HG03571 (cell line): ENCODE measurements around the gene TUBB6.

Source experiments
- ATAC-seq: cut with Tn5 transposase; IDR thresholded peaks from one replicate; pipeline ENCODE4 v1.9.1; 2021; ENCODE audit not compliant: unreplicated experiment

Gene TUBB6

DNA sequence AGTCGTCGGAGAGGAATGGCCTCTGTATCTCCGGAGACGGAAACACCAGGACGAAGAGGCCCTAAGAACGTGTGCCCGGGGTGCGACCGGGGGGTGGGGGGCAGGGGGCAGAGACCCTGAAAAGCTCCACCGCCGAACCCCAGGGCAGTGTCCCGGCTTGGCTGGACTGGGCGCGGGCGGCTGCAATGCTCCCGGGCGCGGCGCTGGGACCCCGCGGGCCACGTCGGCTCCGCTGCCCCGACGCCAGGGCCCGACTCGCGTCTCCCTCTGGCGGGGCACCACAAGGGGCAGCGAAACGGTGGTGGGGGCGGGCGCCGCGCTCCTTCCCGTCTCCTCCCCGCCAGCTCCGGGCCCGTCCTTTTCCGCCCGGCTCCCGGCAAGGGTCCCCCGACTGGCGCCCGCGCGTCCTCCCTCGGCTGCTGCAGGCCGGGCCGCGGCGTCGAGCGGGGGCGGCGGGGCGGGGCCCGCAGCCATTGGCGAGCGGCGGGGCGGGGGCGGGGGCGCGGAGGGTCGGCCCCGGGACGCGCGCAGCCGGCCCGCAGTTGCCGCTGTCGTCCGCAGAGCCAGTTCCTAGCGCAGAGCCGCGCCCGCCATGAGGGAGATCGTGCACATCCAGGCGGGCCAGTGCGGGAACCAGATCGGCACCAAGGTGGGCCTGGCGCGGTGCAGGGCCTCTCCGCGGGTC lies at the start of gene TUBB6:
TUBB6 (plus strand) TSS at position 541 of the 685 bp plus-strand sequence; CDS start at position 593, 52 bp downstream.
- ATAC-seq: peak; percentile 53

DNA sequence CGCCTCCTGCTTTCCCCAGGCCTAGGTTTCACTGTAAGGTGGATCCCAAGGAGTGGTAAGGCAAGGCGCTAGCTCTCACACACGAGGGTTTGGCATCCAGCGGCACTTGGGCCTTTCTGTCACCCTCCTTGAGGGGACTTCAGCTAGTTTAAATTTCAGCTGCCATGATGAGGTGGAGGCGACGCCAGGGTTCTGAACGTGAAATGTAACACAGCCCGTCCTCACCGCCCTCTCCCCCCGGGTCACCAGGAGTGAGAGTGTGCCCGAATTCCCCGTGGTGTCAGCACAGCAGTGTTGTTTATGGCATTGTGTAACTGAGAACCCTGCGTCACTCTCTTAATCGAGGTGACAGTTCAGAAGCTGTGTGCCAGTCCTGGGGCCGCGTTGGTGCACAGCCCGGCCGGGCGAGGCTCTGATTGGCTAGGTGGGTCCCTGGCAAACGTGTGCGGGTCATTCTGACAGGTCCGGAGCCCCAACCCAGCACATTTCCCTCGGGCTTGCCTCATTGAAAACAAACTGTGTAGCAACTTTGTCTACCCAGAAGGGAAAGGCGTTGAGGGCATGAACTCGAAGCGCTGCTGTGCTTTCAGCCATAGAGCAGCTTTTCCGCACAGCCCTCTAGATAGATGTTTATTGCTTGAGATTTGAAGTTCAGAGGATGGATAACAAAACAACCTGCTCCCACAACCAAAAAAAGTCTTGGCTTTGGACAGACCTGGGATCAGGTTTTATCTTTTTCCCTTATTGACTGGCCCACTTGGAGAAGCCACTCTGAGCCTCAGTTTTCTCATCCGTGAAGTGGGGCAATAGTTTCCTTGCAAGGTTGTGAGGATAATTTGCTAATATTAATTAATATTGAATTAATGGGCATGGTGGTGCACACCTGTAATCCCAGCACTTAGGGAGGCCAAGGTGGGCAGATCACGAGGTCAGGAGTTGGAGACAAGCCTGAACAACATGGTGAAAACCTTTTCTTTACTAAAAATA lies 49.0 kb upstream of the TUBB6 start:
- no peak for ATAC-seq

DNA sequence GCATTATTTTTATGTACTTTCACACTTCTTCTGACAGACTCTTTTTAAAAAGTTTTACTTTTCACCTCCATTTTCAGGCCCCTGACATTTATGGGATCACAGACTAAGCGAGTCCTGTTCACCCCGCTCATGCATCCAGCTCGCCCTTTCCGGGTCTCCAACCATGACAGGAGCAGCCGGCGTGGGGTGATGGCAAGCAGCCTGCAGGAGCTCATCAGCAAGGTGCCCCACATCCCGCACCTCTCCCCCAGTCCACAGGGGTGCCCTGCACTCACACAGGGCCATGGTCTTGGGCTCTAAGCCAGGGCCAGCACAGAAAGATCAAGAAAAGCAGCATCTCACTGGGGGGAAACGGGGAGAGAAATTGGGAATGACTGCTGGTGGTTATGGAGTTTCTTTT lies 45.3 kb upstream of the TUBB6 start:
- ATAC-seq: no peak

DNA sequence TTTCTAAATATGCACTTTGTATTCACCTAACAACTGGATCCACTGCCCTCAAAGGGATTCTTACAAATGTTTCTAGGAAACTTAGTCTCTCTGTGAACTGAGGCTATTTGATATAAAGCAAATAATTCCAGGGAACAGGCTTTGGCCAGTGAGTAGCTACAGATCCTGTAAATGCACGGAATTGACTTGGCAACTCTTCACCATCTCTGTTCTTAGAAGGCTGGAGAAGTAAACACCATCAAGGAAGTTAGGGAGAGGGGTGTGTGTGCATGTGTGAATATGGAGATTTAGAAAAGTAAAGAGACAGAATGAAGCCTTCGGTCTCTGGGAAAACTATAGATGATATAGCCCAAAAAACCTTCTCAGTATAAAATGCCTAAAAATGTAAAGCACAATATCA lies 43.2 kb upstream of the TUBB6 start:
- ATAC-seq: no peak

DNA sequence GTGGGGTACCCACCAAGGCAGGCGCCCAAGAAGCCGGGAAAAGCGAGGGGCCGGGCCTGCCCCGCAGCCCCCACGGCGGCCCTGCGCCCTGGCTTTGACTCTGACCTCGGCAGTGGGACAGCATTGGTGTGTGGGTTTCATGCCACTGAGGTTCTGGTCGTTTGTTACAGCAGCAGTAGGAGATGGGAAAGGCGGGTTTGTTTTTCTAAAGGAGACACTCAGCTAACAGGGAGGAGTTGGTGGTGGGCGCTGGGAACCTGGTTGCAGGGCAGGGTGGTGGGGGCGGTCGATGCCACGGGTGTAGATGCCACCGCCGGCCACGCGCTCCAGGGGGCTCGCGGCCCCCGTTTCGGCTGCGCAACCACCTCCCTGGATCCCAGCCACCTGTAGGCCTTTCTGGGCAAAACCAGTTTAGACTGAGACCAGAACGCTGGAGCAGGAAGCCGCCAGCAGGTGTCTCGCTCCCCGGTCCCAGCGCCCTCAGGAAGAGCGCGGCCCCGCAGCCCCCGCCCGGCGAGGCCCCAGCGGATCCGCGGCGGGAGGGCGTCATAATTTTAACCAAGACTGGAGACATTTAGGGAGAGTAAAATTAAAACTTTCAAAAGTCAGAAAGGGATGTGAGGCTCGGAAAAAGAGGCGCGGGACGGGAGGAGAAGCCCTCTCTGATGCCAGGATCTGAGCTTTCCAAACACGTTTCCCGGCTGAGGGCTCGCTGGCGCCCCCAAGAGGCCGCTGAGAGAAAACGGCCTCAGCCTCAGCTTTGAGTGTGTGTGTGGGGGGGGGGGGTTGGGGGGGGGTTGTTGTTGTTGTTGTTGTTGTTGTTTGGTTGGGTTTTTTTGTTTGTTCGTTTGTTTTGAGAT lies 36.4 kb upstream of the TUBB6 start:
- ATAC-seq: peak; percentile 71

DNA sequence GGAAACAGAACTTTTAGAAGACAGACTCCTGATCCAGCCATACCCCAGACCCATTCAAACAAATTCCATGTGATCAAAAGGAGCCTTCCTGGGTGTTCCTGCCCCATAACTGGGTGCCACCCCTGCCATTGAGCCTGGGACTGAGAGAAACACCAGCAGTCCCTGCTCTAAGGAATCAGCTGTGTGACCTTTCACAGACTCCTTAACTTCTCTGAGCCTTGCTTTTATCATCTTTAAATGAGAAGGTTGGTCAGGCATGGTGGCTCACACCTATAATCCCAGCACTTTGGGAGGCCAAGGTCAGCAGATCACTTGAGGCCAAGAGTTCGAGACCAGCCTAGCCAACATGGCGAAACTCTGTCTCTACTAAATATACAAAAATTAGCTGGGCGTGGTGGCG lies 33.2 kb upstream of the TUBB6 start:
- no peak for ATAC-seq

DNA sequence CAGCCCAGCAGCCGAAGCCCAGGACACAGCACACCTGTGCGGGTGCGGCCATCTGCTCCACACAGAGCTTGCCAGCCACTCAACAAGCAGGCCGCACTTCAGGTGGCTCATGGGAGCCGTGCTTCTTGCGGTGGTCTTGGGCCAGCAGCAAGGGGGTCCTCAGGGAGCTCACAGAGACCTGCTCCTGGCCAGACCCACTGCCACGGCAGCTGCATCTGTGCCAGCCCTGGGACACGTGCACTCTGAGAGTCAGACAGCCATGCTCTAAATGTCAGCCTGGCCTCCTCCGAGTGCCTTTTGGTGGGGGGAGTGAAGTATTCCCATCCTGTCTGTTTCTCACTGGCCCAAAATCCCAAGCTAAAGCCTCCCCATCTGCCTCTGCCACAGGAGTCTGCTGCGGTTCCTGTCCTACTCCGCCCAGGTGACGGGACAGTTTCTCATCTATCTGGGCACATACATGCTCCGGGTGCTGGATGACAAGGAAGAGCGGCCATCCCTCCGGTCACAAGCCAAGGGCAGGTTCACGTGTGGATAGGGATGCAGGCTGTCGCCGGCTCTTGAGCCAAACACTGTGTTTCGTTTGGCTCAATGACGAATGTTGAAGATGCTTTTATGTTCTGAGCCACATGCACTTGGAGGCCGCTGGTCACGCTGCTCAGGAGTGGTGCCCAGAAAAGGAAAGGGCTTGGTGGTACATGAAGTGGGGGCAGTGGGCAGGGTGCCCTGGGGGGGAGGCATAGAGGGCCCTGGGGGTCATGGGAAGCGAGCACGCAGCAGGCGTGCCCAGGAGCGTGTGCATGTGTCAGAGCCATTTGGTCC lies 31.1 kb upstream of the TUBB6 start:
- no peak for ATAC-seq

DNA sequence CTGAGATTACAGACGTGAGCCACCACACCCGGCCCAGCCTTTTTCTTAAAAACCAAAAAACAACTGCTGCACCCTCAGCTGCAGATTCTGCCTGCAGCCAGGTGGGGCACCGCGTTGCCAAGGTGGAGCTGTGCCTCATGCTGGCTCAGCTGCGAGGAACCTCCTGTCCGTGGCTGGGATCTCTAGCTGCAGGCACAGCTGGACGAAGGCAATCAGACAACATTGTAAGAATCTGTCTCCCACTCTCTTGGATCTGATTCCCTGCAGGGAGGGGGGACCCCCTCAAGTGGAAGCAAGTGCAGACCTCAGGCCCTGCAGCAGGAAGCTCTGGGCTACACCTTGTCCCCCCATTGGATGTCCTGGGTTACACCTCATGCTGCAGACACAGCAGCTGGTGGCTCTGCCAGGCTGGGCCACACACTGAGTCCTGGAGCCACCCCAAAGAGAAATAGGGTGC lies 29.8 kb upstream of the TUBB6 start:
- no peak for ATAC-seq

DNA sequence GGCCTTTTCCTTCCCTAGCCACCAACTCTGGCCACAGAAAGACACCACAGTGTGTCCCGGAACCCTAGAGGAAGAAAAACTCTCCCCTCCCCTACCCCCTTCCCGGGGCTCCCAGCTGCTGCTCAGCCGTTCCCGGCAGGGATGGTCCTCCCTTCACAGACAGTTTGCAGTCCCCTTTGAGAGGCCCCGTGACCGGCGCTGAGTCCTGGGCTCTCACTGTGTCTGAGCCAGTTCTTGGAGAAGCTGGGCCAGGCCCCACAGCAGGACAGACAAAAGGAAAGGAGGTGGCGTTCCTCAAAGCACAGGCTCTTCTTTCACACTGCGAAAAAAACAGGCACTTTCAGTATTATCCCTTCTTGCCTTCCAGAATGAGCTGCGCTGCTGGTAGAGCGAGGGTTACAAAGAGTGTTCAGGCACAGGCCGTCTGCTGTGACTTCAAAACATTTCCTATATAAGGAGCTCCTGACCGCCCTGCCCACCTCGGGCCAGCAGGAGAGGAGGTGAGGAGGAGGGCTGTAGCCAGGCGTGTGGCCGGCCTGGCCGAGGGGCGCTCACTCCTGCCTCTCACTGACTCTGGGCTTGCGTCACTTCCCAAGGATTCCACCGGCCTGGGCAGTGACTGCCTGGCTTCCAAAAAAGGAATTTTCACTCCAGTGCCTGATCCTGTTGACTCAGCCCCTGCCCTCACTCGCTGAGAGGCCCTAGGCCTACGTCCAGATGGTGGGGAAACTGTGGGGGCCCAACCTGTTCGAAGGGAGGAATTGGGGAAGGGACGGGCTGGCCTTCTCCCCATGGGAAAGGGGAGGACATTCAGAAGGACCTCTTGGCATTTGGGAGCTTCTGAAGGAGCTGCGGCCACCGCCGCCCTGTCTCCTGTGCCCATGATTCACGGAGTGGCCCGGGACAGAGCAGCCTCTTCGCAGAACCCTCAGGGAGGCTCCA lies 29.0 kb upstream of the TUBB6 start:
- no peak for ATAC-seq

DNA sequence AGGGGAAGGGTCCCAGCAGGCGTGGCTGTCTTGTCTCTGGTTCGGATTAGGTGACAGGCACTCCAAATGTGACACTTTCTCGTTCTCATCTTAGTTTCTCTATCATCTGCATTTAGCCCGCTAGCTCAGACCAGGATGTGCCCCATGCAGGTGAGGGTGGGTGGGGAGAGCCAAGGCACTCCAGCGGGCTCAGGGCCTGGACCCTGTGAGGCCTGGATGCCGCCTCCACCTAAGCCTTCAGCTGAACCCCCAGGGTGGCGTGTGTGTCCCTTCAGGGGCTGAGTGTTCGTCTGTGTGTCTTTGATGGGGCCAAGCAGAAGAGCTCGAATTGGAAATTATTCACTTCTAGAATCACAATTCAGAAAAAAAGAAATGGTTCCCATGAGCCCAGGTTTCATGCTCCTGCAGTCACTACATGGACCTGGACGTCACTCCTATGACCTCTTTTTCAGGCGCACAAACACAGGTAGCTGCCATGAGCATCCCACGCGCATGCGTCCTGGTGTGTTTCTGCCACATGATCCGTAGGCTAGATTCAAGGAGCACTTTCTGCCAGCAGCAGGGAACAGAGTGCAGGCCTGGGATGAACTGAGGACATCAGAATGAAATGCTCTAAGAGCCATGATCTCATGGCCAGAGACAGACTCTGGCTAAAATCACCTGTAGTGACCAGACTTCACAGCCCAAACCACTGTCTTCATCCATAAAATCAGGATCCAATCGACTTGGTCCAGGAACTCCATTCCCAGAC lies 28.1 kb upstream of the TUBB6 start:
- no peak for ATAC-seq

DNA sequence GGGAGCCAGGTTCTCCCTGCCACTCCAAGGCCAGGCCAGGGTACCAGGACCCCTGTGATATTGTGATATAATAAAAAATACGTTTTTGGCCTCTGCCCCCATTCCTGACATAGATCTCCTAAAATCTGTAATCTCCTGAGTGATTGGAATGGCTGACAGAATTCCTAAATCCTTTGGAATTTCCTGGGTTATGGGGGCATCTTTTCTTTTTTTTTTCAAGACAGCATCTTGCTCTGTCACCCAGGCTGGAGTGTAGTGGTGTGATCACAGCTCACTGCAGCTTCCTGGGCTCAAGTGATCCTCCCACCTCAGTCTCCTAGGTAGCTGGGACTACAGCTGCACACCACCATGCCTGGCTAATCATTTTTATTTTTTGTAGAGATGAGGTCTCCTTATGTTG lies 26.2 kb upstream of the TUBB6 start:
- ATAC-seq: no peak

DNA sequence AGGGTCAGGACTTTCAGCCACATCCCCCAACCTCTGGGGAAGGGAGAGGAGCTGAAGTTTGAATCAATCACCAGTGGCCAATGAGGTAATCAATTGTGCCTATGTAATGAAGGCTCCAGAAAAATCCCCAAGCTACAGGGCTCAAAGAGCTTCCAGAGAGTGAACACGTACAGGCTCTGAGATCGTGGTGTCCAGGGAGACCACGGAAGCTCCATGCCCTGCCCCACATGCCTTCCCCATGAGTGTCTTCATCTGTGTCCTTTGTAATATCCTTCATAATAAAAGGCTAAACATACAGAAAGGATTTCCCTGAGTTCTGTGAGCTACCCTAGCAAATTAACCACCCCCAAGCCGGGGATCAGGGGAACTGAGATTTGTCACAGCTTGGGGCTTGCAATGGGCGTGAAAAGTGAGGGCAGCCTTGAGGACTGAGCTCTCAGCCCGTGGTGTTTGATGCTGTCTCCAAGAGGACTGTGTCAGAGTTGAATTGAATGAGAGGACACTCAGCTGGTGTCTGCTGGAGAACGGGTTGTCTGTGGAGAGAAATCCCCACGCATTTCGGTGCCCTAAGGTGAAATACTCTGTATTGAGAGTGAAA lies 25.5 kb upstream of the TUBB6 start:
- ATAC-seq: no peak

DNA sequence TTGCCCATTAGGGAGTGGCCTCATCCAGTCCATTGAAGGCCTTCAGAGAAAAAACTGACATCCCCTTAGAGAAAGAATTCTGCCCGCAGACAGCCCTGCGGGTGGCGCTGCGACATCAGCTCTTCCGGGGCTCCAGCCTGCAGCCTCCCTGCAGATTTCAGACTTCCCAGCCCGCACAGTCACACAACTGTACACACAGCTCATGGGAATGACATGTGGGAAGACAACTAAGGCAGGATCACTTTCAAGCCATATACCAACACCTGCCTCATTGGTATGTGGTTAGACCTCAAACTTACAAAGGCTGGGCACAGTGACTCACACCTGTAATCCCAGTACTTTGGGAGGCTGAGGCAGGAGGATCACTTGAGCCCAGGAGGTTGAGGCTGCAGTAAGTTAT lies 24.8 kb upstream of the TUBB6 start:
- ATAC-seq: no peak

DNA sequence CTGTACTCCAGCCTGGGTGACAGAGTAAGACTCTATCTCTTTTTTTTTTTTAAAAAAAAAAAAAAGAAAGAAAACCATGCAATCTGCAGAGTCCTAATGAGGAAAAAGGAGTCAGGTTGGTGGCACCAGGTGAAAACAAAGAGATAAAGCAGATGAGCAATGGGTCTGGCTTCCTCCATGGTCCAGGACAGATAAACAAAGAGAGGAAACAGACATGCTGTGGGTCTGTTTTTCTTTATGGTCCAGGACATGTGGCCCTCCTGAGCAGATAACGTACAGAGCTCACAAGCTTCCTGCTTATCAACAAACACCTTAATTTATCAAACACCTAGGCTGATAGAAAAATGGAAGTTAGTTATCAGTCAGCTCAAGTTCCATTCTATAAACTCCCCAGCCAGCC lies 24.4 kb upstream of the TUBB6 start:
- ATAC-seq: no peak

DNA sequence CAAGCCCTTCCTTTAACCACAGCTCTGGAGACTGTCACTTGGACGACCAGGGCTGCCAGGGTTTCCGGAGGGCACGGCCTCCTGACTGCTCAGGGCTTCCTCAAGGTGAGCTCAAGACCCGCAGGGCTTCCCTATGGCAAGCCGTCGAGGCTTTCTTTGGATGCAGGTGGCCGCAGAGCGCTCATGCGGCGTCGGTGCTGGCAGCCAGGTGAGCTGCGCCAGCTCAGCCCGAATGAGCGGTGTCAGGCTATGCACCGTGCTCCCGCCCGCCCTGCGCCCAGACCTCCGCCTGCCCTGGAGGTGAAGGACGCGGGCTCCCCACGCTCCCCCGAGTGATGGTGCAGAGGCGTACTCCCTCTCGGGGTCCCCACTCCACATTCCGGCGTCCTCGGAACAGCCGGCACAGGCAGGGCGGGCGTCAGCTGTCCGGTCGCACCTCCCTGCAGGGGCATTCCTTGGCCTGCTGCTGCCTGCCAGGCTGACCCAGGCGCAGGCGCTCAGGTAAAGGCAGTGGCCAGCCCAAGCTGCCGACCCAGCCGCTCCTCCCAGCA lies 20.8 kb upstream of the TUBB6 start:
- ATAC-seq: no peak

DNA sequence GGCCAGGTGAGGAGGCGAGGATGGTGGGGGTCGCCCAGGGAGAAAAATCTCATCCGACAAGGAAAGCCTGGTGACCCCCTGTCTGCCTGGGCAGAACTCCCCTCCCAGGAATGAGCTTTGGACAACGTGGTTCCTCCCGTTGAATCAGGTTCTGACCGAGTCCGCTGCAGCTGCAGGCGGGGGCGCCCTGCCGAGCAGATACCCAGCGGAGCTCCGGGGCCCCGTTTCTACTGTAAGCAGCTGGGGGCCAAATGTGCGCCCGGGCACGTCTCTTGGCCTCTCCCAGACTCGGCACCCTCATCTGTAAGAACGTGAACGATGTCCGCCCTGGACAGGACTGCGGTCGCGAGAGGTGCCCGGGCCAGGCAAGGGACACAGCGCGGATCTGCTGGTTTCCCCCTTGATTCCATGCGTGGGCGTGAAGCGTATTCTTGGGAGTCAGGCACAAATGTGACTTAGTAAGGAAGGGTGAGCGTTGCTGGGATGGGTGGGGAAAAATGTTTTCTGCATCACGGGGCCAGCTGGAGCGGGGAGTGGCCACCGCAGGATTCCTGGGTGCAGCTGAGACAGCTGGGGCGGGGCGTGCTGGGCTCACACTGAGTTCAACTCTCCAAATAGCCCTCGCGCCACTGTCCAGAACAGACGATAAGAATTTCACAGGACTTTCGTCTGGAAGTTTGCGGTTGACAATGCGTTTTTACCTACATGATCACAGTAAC lies 20.2 kb upstream of the TUBB6 start:
- ATAC-seq: no peak

DNA sequence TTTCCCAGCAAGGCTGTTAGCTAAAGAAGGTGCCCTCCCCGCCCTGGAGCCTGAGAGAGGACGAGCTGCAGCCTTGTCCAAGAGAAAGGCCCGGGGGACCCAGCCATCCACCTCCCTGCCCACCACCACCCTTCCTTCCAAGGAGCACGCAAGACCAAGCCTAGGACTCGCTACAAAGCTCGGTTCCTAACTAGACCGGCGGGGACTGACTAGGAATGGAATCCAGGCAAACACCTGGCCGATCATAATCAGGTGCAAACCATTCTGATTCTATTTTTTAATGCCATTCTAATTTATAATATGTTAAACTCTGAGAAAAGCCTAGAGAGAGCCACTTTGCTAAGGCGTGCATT lies 19.7 kb upstream of the TUBB6 start:
- ATAC-seq: no peak
